ENCODE measurements around the gene SLC2A13.

- TF ChIP-seq POLR2AphosphoS5 (IDR thresholded peaks at IDR 0.05; ENCODE audit: insufficient read depth in 1 of 2, low read depth in 1 of 2) (no peak), CTCF (IDR thresholded peaks at IDR 0.05) (no peak), POLR2A (IDR thresholded peaks at IDR 0.05) (no peak)
Observed at GRCh38 chr12:39807043-39807442, 298.8 kb downstream of the SLC2A13 start.

Measured in vagina (tissue), 2 donors.